ENCODE results near the gene ST3GAL5. TPM values are rescaled to one million over a fixed set of nuclear protein-coding genes. Genes with fewer than 3 reads are reported as not detected.

The ST3GAL5 gene
- polyA plus RNA-seq, 1 of the 3 experiments (the other 2 are of a cell fraction): 37.6 TPM

DNA sequence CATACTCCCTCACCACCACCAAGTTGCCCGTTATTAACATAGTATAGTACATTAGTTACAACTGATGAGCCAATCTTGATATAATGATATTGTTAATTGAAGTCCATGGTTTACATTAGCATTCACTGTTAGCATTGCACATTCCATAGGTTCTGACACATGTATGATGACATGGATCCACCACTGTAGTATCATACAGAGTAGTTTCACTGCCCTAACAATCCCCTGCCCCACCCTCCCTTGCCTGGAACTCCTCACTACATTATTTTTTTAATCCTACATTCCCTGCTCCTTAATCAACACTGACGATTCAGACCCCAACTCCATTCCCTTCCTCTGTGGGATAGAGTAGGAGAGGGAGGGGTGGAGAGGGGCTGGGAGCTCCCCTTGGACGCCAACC is 20.2 kb upstream of the ST3GAL5 start:
- H3K4me2 ChIP-seq: no peak overlapping the region
- H3K4me1 ChIP-seq (ENCODE audit: control insufficient read depth in 1 of 2, insufficient read depth in 2 of 2, low read depth in 1 of 2, low read length in 1 of 2): peaks cover 0 to 9% of the 10 kb centered on the region in 2 experiments; a peak in 1 of 4 replicates
- H4K20me1 ChIP-seq (ENCODE audit: insufficient read depth): no peaks in the 10 kb centered on the region
- H3K9me2 ChIP-seq: no peaks in the 10 kb centered on the region
- ChIA-PET POLR2A (no interaction called here), CTCF (interaction anchor here (1.3 to 1.8 kb wide), 2 partner anchors 20 to 81 kb away, joined by 3 to 5 read pairs; partner anchors contain the start of gene ST3GAL5)
- H3K36me3 ChIP-seq (replicated peaks in 1 of 2; ENCODE audit: control insufficient read depth in 1 of 2, insufficient read depth in 2 of 2, low read length in 1 of 2): no peaks in the 10 kb centered on the region
- peaks cover 13% of the 10 kb centered on the region for H3F3A ChIP-seq (replicated peaks; ENCODE audit: insufficient read depth)
- H3K27ac ChIP-seq (ENCODE audit: low read depth in 2 of 2, low read length in 1 of 2): no peak overlapping the region
- no peak for DNase-seq
- 88% methylated on average over 3 of the region's 3 CpGs for WGBS (ENCODE audit: low lambda C conversion rate)
- H3K4me3 ChIP-seq (ENCODE audit: low read depth in 2 of 2, low read length in 1 of 2): no peak overlapping the region
- no peak overlapping the region for H2AFZ ChIP-seq (ENCODE audit: low read depth)
- no peaks in the 10 kb centered on the region for H3K27me3 ChIP-seq (ENCODE audit: insufficient read depth)
- TF ChIP-seq YY1 (IDR thresholded peaks at IDR 0.05; ENCODE audit: low read depth): no peak
- no peak for TF ChIP-seq USF1 (IDR thresholded peaks at IDR 0.05; ENCODE audit: borderline replicate concordance, low read depth)
- no peak for TF ChIP-seq MXI1 (IDR thresholded peaks at IDR 0.05; ENCODE audit: low read depth, low read length)
- TF ChIP-seq CHD2 (IDR thresholded peaks at IDR 0.05; ENCODE audit: low read length, partially characterized antibody): no peak
- no peak for TF ChIP-seq FOXM1 (IDR thresholded peaks at IDR 0.05; ENCODE audit: low read depth)
- no peaks in the 10 kb centered on the region for H3K79me2 ChIP-seq (ENCODE audit: insufficient read depth)
- H3K9ac ChIP-seq: no peak overlapping the region
- H3K9me3 ChIP-seq: no peaks in the 10 kb centered on the region

DNA sequence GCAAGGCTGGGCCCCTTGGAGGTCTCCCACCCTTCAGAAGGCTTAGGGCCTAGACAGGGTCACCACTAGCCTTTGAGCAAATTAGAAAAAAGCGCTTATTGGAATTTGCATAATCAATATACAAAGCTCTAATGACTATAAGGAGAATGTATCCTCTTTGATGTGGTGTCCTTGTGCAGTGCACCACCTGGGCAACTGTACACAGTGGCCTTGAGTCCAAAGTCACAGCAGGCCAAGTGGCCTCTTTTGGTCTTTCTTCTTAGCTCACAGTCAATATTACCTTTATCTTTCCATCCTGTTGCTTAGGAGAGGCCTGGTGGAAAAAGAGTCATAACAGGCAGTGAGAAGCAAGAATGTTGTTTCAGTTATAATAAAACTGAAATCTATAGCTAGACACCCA is 19.7 kb upstream of the ST3GAL5 start:
- TF ChIP-seq TCF12 (IDR thresholded peaks at IDR 0.05): no peak
- no peak overlapping the region for H2AFZ ChIP-seq (ENCODE audit: low read depth)
- WGBS (ENCODE audit: low lambda C conversion rate): 100% methylated on average over 1 of the region's 1 CpG
- H4K20me1 ChIP-seq (ENCODE audit: insufficient read depth): no peaks in the 10 kb centered on the region
- H3K4me3 ChIP-seq (ENCODE audit: low read depth in 2 of 2, low read length in 1 of 2): no peak overlapping the region
- no peaks in the 10 kb centered on the region for H3K9me3 ChIP-seq
- no peak overlapping the region for H3K9ac ChIP-seq
- peaks cover 0 to 9% of the 10 kb centered on the region in 2 experiments; a peak in 1 of 4 replicates for H3K4me1 ChIP-seq (ENCODE audit: control insufficient read depth in 1 of 2, insufficient read depth in 2 of 2, low read depth in 1 of 2, low read length in 1 of 2)
- no peak overlapping the region for H3K4me2 ChIP-seq
- H3K27me3 ChIP-seq (ENCODE audit: insufficient read depth): no peaks in the 10 kb centered on the region
- POLR2A ChIA-PET: no interaction called here
- peaks cover 13% of the 10 kb centered on the region for H3F3A ChIP-seq (replicated peaks; ENCODE audit: insufficient read depth)
- H3K79me2 ChIP-seq (ENCODE audit: insufficient read depth): no peaks in the 10 kb centered on the region
- H3K9me2 ChIP-seq: no peaks in the 10 kb centered on the region
- no peak overlapping the region for H3K27ac ChIP-seq (ENCODE audit: low read depth in 2 of 2, low read length in 1 of 2)
- CTCF ChIA-PET: interaction anchor here (1.8 kb wide), 1 partner anchor 19 kb away, joined by 5 read pairs; the partner anchor contains the start of gene ST3GAL5
- DNase-seq: no peak
- no peaks in the 10 kb centered on the region for H3K36me3 ChIP-seq (replicated peaks in 1 of 2; ENCODE audit: control insufficient read depth in 1 of 2, insufficient read depth in 2 of 2, low read length in 1 of 2)

GRCh38 chr2:85907671-85908157 is 18.9 kb upstream of the ST3GAL5 start:
- Histone ChIP-seq H3K79me2 (ENCODE audit: insufficient read depth) (no peaks in the 10 kb centered on the region), H3F3A (replicated peaks; ENCODE audit: insufficient read depth) (peaks cover 13% of the 10 kb centered on the region), H3K9me3 (no peaks in the 10 kb centered on the region), H3K27me3 (ENCODE audit: insufficient read depth) (no peaks in the 10 kb centered on the region), H3K9me2 (no peaks in the 10 kb centered on the region), H3K27ac (ENCODE audit: low read depth in 2 of 2, low read length in 1 of 2) (no peak overlapping the region), H2AFZ (ENCODE audit: low read depth) (no peak overlapping the region), H4K20me1 (ENCODE audit: insufficient read depth) (no peaks in the 10 kb centered on the region), H3K4me1 (ENCODE audit: control insufficient read depth in 1 of 2, insufficient read depth in 2 of 2, low read depth in 1 of 2, low read length in 1 of 2) (peaks cover 0 to 9% of the 10 kb centered on the region in 2 experiments; a peak in 1 of 4 replicates), H3K4me3 (ENCODE audit: low read depth in 2 of 2, low read length in 1 of 2) (no peak overlapping the region), H3K36me3 (replicated peaks in 1 of 2; ENCODE audit: control insufficient read depth in 1 of 2, insufficient read depth in 2 of 2, low read length in 1 of 2) (no peaks in the 10 kb centered on the region), H3K9ac (no peak overlapping the region), H3K4me2 (no peak overlapping the region)
- WGBS (ENCODE audit: low lambda C conversion rate): 82% methylated on average over 9 of the region's 9 CpGs
- ChIA-PET CTCF (interaction anchor here (1.8 kb wide), 1 partner anchor 19 kb away, joined by 5 read pairs; the partner anchor contains the start of gene ST3GAL5), POLR2A (no interaction called here)
- no peak for TF ChIP-seq GABPA (IDR thresholded peaks at IDR 0.05; ENCODE audit: low read depth)
- TF ChIP-seq EZH2phosphoT487 (IDR thresholded peaks at IDR 0.05; ENCODE audit: borderline replicate concordance, low read depth): no peak
- no peak for TF ChIP-seq GATA2 (CRISPR knock-in tag; IDR thresholded peaks at IDR 0.05)
- TF ChIP-seq SIN3A (IDR thresholded peaks at IDR 0.05; ENCODE audit: borderline replicate concordance, low read depth, low read length): no peak
- no peak for TF ChIP-seq RAD21 (IDR thresholded peaks at IDR 0.05; ENCODE audit: low read length)
- TF ChIP-seq NRF1 (IDR thresholded peaks at IDR 0.05; ENCODE audit: low read depth, low read length): no peak
- TF ChIP-seq IRF3 (IDR thresholded peaks at IDR 0.05; ENCODE audit: low read depth, low read length): no peak
- TF ChIP-seq, protein P1, sequence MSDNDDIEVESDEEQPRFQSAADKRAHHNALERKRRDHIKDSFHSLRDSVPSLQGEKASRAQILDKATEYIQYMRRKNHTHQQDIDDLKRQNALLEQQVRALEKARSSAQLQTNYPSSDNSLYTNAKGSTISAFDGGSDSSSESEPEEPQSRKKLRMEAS (IDR thresholded peaks at IDR 0.05; ENCODE audit: low read depth): no peak
- no peak for TF ChIP-seq JUND (IDR thresholded peaks at IDR 0.05)
- TF ChIP-seq MXI1 (IDR thresholded peaks at IDR 0.05; ENCODE audit: low read depth, low read length): no peak
- no peak for TF ChIP-seq RFX5 (IDR thresholded peaks at IDR 0.05; ENCODE audit: low read length)
- TF ChIP-seq CHD2 (IDR thresholded peaks at IDR 0.05; ENCODE audit: low read length, partially characterized antibody): no peak
- no peak for TF ChIP-seq TEAD4 (IDR thresholded peaks at IDR 0.05; ENCODE audit: borderline replicate concordance, insufficient read depth)
- no peak for DNase-seq
